GM12801 (cell line): ENCODE data around the gene NOP9.

ENCODE experiments used
- CTCF ChIP-seq: IDR thresholded peaks from one replicate; pipeline ENCODE4 v1.5.1; 2011; ENCODE audit warnings: control low read depth; ENCODE audit not compliant: insufficient read length; ENCODE audit errors: extremely low read depth

Gene NOP9

GRCh38 chr14:24299255-24300191 lies at the start of gene NOP9, which contains the start of gene DHRS1:
Gene NOP9 (plus strand): TSS chr14:24299850. CDS start chr14:24299955, 105 bp downstream.
Gene DHRS1 (minus strand): TSS chr14:24299780. CDS start chr14:24299106, 674 bp downstream.
- no peak for TF ChIP-seq CTCF

GRCh38 chr14:24250354-24250753 lies 49.3 kb upstream of the NOP9 start:
- TF ChIP-seq CTCF, result no peak

- TF ChIP-seq CTCF, result no peak
Measured at GRCh38 chr14:24251880-24252288, 47.8 kb upstream of the NOP9 start.

GRCh38 chr14:24252289-24253124 lies 47.1 kb upstream of the NOP9 start:
- no peak for TF ChIP-seq CTCF

- no peak for TF ChIP-seq CTCF
Measured at GRCh38 chr14:24253936-24254335, 45.7 kb upstream of the NOP9 start.

- TF ChIP-seq CTCF, result no peak
Measured at GRCh38 chr14:24254630-24255392, 44.8 kb upstream of the NOP9 start.

GRCh38 chr14:24255438-24255837 lies 44.2 kb upstream of the NOP9 start:
- TF ChIP-seq CTCF, result no peak
